Trophoblast cell (in vitro differentiated cells and primary cell): ENCODE measurements around the gene CFAP298.

Source experiments
- DNase-seq, 2 donors: peaks; one replicate each; pipeline ENCODE4 v3.0.0-alpha.2; 2016
- H2AFZ ChIP-seq: 2 replicates; pipeline ENCODE4 v1.6.1; 2013; ENCODE audit warnings: low read length, moderate library complexity, mild to moderate bottlenecking; ENCODE audit not compliant: insufficient read depth, poor library complexity
- H2AK5ac ChIP-seq: 2 replicates; pipeline ENCODE4 v1.6.1; 2013; ENCODE audit warnings: mild to moderate bottlenecking, low read length
- H2BK120ac ChIP-seq: 2 replicates; pipeline ENCODE4 v1.6.1; 2013; ENCODE audit warnings: low read length, mild to moderate bottlenecking, moderate library complexity; ENCODE audit not compliant: insufficient read depth, poor library complexity
- H2BK12ac ChIP-seq: 2 replicates; pipeline ENCODE4 v1.6.1; 2013; ENCODE audit warnings: mild to moderate bottlenecking, low read length, moderate library complexity
- H2BK5ac ChIP-seq: 2 replicates; pipeline ENCODE4 v1.6.1; 2013; ENCODE audit warnings: low read length, low read depth, moderate library complexity, mild to moderate bottlenecking; ENCODE audit not compliant: poor library complexity
- H3K14ac ChIP-seq: 2 replicates; pipeline ENCODE4 v1.6.1; 2013; ENCODE audit warnings: mild to moderate bottlenecking, low read length
- H3K18ac ChIP-seq: 2 replicates; pipeline ENCODE4 v1.6.1; 2013; ENCODE audit warnings: mild to moderate bottlenecking, low read length
- H3K23ac ChIP-seq: 2 replicates; pipeline ENCODE4 v1.6.1; 2013; ENCODE audit warnings: low read length
- H3K27ac ChIP-seq: 2 replicates; pipeline ENCODE4 v1.5.1; 2013; ENCODE audit warnings: low read depth, mild to moderate bottlenecking, inconsistent platforms, low read length, moderate library complexity
- H3K27me3 ChIP-seq: 2 replicates; pipeline ENCODE4 v1.6.1; 2013; ENCODE audit warnings: inconsistent platforms, mild to moderate bottlenecking, low read length, moderate library complexity; ENCODE audit not compliant: insufficient read depth
- H3K36me3 ChIP-seq, 2 experiments: 1 replicate in 1 of 2; 2 replicates in 1 of 2; pipeline ENCODE4 v1.6.1; 2013; ENCODE audit warnings: low read length in 2 of 2, mild to moderate bottlenecking in 2 of 2, moderate library complexity in 1 of 2; ENCODE audit not compliant: insufficient read depth in 2 of 2, control insufficient read depth in 1 of 2
- H3K4ac ChIP-seq: 2 replicates; pipeline ENCODE4 v1.6.1; 2013; ENCODE audit warnings: low read depth, mild to moderate bottlenecking, low read length, moderate library complexity
- H3K4me1 ChIP-seq, 2 experiments: 1 replicate in 1 of 2; 2 replicates in 1 of 2; pipeline ENCODE4 v1.6.1; 2013; ENCODE audit warnings: low read length in 2 of 2, mild to moderate bottlenecking in 2 of 2, moderate library complexity in 1 of 2; ENCODE audit not compliant: insufficient read depth in 2 of 2, control insufficient read depth in 1 of 2
- H3K4me2 ChIP-seq: 2 replicates; pipeline ENCODE4 v1.6.1; 2013; ENCODE audit warnings: inconsistent platforms, mild to moderate bottlenecking, low read length, moderate library complexity
- H3K4me3 ChIP-seq: 2 replicates; pipeline ENCODE4 v1.5.1; 2013; ENCODE audit warnings: mild to moderate bottlenecking, low read depth, low read length, inconsistent platforms
- H3K79me1 ChIP-seq: one replicate; pipeline ENCODE4 v1.6.1; 2013; ENCODE audit warnings: low read length
- H3K79me2 ChIP-seq: 2 replicates; pipeline ENCODE4 v1.6.1; 2013; ENCODE audit warnings: low read length, mild to moderate bottlenecking; ENCODE audit not compliant: control insufficient read depth, insufficient read depth, poor library complexity
- H3K9ac ChIP-seq: 2 replicates; pipeline ENCODE4 v1.6.1; 2013; ENCODE audit warnings: mild to moderate bottlenecking, low read length
- H3K9me3 ChIP-seq: 2 replicates; pipeline ENCODE4 v1.6.1; 2013; ENCODE audit warnings: low read depth, mild to moderate bottlenecking, control low read depth, inconsistent platforms, low read length; ENCODE audit not compliant: insufficient read depth
- H4K12ac ChIP-seq: 2 replicates; pipeline ENCODE4 v1.6.1; 2013; ENCODE audit warnings: low read depth, mild to moderate bottlenecking, low read length, moderate library complexity
- H4K8ac ChIP-seq: 2 replicates; pipeline ENCODE4 v1.6.1; 2013; ENCODE audit warnings: low read depth, mild to moderate bottlenecking, low read length, moderate library complexity
- H4K91ac ChIP-seq: one replicate; pipeline ENCODE4 v1.6.1; 2013; ENCODE audit warnings: low read depth, mild to moderate bottlenecking, low read length, moderate library complexity
- WGBS: extraction: QIAGEN DNeasy Blood & Tissue Kit; methylation state at CpG from one replicate; pipeline ENCODE4 v1.1.7; 2013; ENCODE audit warnings: missing lambda C conversion rate; ENCODE audit not compliant: insufficient read length, insufficient coverage; ENCODE audit errors: extremely low coverage; 5-methylcytosine and 5-hydroxymethylcytosine counted together

The CFAP298 gene

DNA sequence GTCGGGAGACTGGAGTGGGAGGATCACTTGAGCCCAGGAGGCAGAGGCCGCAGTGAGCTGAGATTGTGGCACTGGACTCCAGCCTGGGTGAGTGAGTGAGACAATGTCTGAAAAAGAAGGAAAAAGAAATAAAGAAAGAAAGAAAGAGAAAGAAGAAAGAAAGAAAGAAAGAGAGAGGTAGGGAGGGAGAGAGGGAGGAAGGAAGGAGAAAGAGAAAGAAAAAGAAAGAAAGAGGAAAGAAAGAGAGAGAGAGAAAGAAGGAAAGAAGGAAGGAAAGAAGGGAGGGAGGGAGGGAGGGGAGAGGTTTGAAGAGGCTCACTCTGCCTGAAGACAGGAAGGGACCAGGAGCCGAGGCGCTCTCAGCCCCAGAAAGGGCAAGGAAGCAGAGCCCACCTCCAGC, 22.0 kb downstream of the CFAP298 start:
- Histone ChIP-seq H4K91ac (no peak overlapping the region), H3K9me3 (no peaks in the 10 kb centered on the region), H3K36me3 (peaks cover 0 to 2% of the 10 kb centered on the region in 2 experiments), H2AFZ (no peak overlapping the region), H3K4me1 (no peaks in the 10 kb centered on the region), H2BK5ac (no peak overlapping the region), H3K23ac (no peak overlapping the region), H2BK120ac (no peak overlapping the region), H3K79me1 (no peaks in the 10 kb centered on the region), H3K4me2 (no peak overlapping the region), H3K14ac (no peak overlapping the region), H4K12ac (no peak overlapping the region), H3K4ac (no peak overlapping the region), H3K9ac (no peak overlapping the region), H3K18ac (no peak overlapping the region), H2BK12ac (no peak overlapping the region), H3K4me3 (no peak overlapping the region), H3K27ac (no peak overlapping the region), H3K27me3 (no peaks in the 10 kb centered on the region), H2AK5ac (no peak overlapping the region), H3K79me2 (no peaks in the 10 kb centered on the region), H4K8ac (no peak overlapping the region)
- no CpG with 5 or more reads among the region's 4 CpGs for WGBS
- DNase-seq: no peak

DNA sequence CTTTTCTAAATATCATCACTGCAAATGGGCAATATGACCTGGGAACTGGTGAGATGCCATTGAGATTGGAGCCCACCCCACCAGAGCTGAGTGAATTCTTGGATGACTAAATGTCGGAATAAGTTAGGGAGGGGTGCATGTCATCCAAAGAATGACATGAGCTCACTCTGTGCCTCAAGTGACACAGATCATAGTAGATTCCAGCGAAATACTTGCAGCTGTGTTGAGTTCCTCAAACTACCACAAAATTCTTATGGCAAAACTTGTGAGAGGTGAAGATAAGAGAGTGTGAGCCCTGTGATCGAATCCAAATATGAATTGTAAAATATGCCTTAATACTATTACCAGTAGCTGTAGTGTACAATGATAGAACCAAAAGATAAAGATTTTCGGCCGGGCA, 24.5 kb downstream of the CFAP298 start:
- no CpG with 5 or more reads among the region's 5 CpGs for WGBS
- H3K14ac ChIP-seq: no peak overlapping the region
- no peak overlapping the region for H4K8ac ChIP-seq
- H4K12ac ChIP-seq: no peak overlapping the region
- no peaks in the 10 kb centered on the region for H3K79me2 ChIP-seq
- H3K9me3 ChIP-seq: no peaks in the 10 kb centered on the region
- DNase-seq: peak; percentile 30 to 60
- H3K36me3 ChIP-seq: peaks cover 0 to 2% of the 10 kb centered on the region in 2 experiments
- no peaks in the 10 kb centered on the region for H3K79me1 ChIP-seq
- H3K18ac ChIP-seq: no peak overlapping the region
- no peak overlapping the region for H2BK120ac ChIP-seq
- no peak overlapping the region for H2BK12ac ChIP-seq
- H3K4me1 ChIP-seq: no peaks in the 10 kb centered on the region
- no peak overlapping the region for H3K4ac ChIP-seq
- H2AK5ac ChIP-seq: no peak overlapping the region
- no peak overlapping the region for H3K23ac ChIP-seq
- H2BK5ac ChIP-seq: no peak overlapping the region
- no peak overlapping the region for H4K91ac ChIP-seq
- no peaks in the 10 kb centered on the region for H3K27me3 ChIP-seq
- H2AFZ ChIP-seq: no peak overlapping the region
- H3K27ac ChIP-seq: no peak overlapping the region
- no peak overlapping the region for H3K4me3 ChIP-seq
- no peak overlapping the region for H3K4me2 ChIP-seq
- H3K9ac ChIP-seq: no peak overlapping the region

DNA sequence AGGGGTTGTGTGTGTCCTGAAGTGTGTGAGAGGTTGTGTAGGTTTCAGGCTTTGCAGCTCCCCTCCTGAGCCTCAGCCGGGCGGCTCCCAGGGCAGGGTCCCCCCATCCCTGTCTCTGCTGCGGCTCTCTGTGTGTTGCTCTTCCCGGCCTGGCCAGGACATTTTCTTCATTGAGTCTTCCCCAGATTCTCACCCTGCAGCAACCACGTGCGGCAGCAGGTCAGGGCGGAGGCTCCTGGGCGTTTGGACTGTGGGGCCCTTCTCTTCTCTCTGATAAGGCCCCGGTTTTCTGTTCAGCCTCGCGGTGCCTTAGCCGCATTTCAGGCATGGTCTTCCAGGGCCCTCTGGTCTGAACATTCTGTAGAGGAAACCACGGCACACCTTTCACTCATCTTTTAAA, 25.1 kb downstream of the CFAP298 start:
- no peak overlapping the region for H3K9ac ChIP-seq
- H3K18ac ChIP-seq: no peak overlapping the region
- H3K4ac ChIP-seq: no peak overlapping the region
- H3K79me2 ChIP-seq: no peaks in the 10 kb centered on the region
- no peak for DNase-seq
- no peak overlapping the region for H3K27ac ChIP-seq
- H2BK120ac ChIP-seq: no peak overlapping the region
- H3K36me3 ChIP-seq: peaks cover 0 to 2% of the 10 kb centered on the region in 2 experiments
- H3K4me1 ChIP-seq: no peaks in the 10 kb centered on the region
- H3K4me2 ChIP-seq: no peak overlapping the region
- no peak overlapping the region for H2AK5ac ChIP-seq
- H4K91ac ChIP-seq: no peak overlapping the region
- H3K23ac ChIP-seq: no peak overlapping the region
- no peak overlapping the region for H2BK12ac ChIP-seq
- WGBS: no CpG with 5 or more reads among the region's 13 CpGs
- no peak overlapping the region for H2BK5ac ChIP-seq
- H2AFZ ChIP-seq: no peak overlapping the region
- no peak overlapping the region for H4K8ac ChIP-seq
- H4K12ac ChIP-seq: no peak overlapping the region
- H3K14ac ChIP-seq: no peak overlapping the region
- no peaks in the 10 kb centered on the region for H3K27me3 ChIP-seq
- H3K79me1 ChIP-seq: no peaks in the 10 kb centered on the region
- no peak overlapping the region for H3K4me3 ChIP-seq
- no peaks in the 10 kb centered on the region for H3K9me3 ChIP-seq

DNA sequence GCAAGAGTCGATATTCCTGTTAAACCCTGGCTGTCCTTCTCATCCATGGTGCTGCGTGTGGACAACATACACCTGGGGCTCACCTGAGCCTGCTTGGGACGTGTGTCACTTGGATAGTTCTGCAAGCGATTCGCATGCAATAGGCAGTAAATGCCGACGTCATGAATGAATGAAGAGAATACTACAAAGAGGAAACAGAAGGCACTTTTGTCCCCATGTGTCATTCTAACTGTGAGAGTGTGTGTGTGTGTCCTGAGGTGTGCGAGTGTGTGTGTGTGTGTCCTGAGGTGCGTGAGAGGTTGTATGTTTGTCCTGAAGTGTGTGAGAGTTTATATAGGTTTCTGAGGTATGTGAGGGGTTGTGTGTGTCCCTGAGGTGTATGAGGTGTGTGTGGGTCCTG, 26.2 kb downstream of the CFAP298 start:
- H3K79me2 ChIP-seq: no peaks in the 10 kb centered on the region
- peaks cover 0 to 2% of the 10 kb centered on the region in 2 experiments for H3K36me3 ChIP-seq
- no peak overlapping the region for H2BK5ac ChIP-seq
- H2BK12ac ChIP-seq: no peak overlapping the region
- H4K8ac ChIP-seq: no peak overlapping the region
- H3K4ac ChIP-seq: no peak overlapping the region
- H2BK120ac ChIP-seq: no peak overlapping the region
- no peaks in the 10 kb centered on the region for H3K79me1 ChIP-seq
- no peak overlapping the region for H4K91ac ChIP-seq
- H3K23ac ChIP-seq: no peak overlapping the region
- no peak overlapping the region for H3K4me2 ChIP-seq
- no peaks in the 10 kb centered on the region for H3K4me1 ChIP-seq
- H3K9me3 ChIP-seq: no peaks in the 10 kb centered on the region
- no peak overlapping the region for H3K27ac ChIP-seq
- no peak overlapping the region for H4K12ac ChIP-seq
- H3K14ac ChIP-seq: no peak overlapping the region
- H2AFZ ChIP-seq: no peak overlapping the region
- WGBS: no CpG with 5 or more reads among the region's 9 CpGs
- H3K9ac ChIP-seq: no peak overlapping the region
- no peak overlapping the region for H2AK5ac ChIP-seq
- peak; percentile 26 to 41 for DNase-seq
- no peaks in the 10 kb centered on the region for H3K27me3 ChIP-seq
- no peak overlapping the region for H3K4me3 ChIP-seq
- no peak overlapping the region for H3K18ac ChIP-seq
